Liver (tissue), 9 donors: ENCODE measurements around the gene MPP1. TPM values are rescaled to one million over a fixed set of nuclear protein-coding genes. Genes with fewer than 3 reads are reported as not detected.
A peak's percentile ranks its signal among the peaks of the same experiment; 100 is the strongest.

Experiments
- DNase-seq: peaks from one replicate; pipeline ENCODE4 v3.0.0-alpha.2; 2017; ENCODE audit warnings: low spot score
- H3K27ac ChIP-seq, 2 donors: one replicate each; pipeline ENCODE4 v1.7.0; 2013; ENCODE audit warnings: inconsistent platforms in 2 of 2, low read length in 2 of 2, control low read depth in 1 of 2, low read depth in 1 of 2, mild to moderate bottlenecking in 1 of 2
- H3K27me3 ChIP-seq, 4 donors: one replicate each; pipeline versions ENCODE4 v1.6.1 to v1.7.0; 2013; ENCODE audit warnings: low read length in 3 of 4, inconsistent platforms in 1 of 4, mild to moderate bottlenecking in 1 of 4, moderate library complexity in 1 of 4; ENCODE audit not compliant: control insufficient read depth in 4 of 4, insufficient read depth in 4 of 4
- H3K36me3 ChIP-seq, 4 donors: one replicate each; pipeline versions ENCODE4 v1.6.1 to v1.7.0; 2013; ENCODE audit warnings: low read length in 3 of 4, mild to moderate bottlenecking in 3 of 4, low read depth in 1 of 4, moderate library complexity in 1 of 4; ENCODE audit not compliant: control insufficient read depth in 4 of 4, insufficient read depth in 3 of 4
- H3K4me1 ChIP-seq, 4 donors: one replicate each; pipeline versions ENCODE4 v1.6.1 to v1.7.0; 2013; ENCODE audit warnings: low read length in 3 of 4, mild to moderate bottlenecking in 3 of 4, moderate library complexity in 1 of 4; ENCODE audit not compliant: control insufficient read depth in 4 of 4, insufficient read depth in 4 of 4
- H3K4me3 ChIP-seq, 3 donors: one replicate each; pipeline versions ENCODE4 v1.6.1 to v1.7.0; 2013; ENCODE audit warnings: low read length in 3 of 3, control low read depth in 1 of 3, low read depth in 1 of 3, mild to moderate bottlenecking in 1 of 3
- H3K9ac ChIP-seq, 2 donors: one replicate each; pipeline ENCODE4 v1.7.0; 2013; ENCODE audit warnings: low read length in 2 of 2, mild to moderate bottlenecking in 2 of 2, moderate library complexity in 2 of 2, control low read depth in 1 of 2, low read depth in 1 of 2
- H3K9me3 ChIP-seq, 4 donors: one replicate each; pipeline versions ENCODE4 v1.6.1 to v1.7.0; 2013; ENCODE audit warnings: low read length in 3 of 4; ENCODE audit not compliant: control insufficient read depth in 4 of 4
- EGR1 ChIP-seq, 2 donors: IDR thresholded peaks; 2 replicates each; pipeline ENCODE4 v1.6.1; 2016 to 2018; ENCODE audit warnings: antibody characterized with exemption in 2 of 2, low read depth in 2 of 2
- FOXA1 ChIP-seq: IDR thresholded peaks from 2 replicates; pipeline ENCODE4 v1.6.1; 2016; ENCODE audit warnings: antibody characterized with exemption
- FOXA2 ChIP-seq: IDR thresholded peaks from 2 replicates; pipeline ENCODE4 v1.6.1; 2016; ENCODE audit warnings: antibody characterized with exemption
- HNF4A ChIP-seq, 2 donors: conservative IDR thresholded peaks; 2 replicates each; pipeline ENCODE4 v1.6.1; 2016; ENCODE audit warnings: antibody characterized with exemption in 2 of 2, mild to moderate bottlenecking in 2 of 2
- HNF4G ChIP-seq: IDR thresholded peaks from 2 replicates; pipeline ENCODE4 v1.6.1; 2016; ENCODE audit warnings: antibody characterized with exemption
- JUND ChIP-seq, 2 donors: IDR thresholded peaks; 2 replicates each; pipeline ENCODE4 v1.6.1; 2016; ENCODE audit warnings: antibody characterized with exemption in 2 of 2
- NR2F2 ChIP-seq: IDR thresholded peaks from 2 replicates; pipeline ENCODE4 v1.6.1; 2016; ENCODE audit warnings: antibody characterized with exemption
- RAD21 ChIP-seq, 2 donors: IDR thresholded peaks; 2 replicates each; pipeline ENCODE4 v1.6.1; 2016; ENCODE audit warnings: antibody characterized with exemption in 2 of 2, mild to moderate bottlenecking in 2 of 2
- WGBS: extraction: QIAGEN DNeasy Blood & Tissue Kit; methylation state at CpG from one replicate; pipeline ENCODE4 v1.1.7; 2013; 5-methylcytosine and 5-hydroxymethylcytosine counted together
- polyA plus RNA-seq, 2 donors: library from polyadenylated mRNA; stranded (reverse) in 1 of 2; unstranded in 1 of 2; fragments of 200-250 nt in 1 of 2; fragments of >200 nt in 1 of 2; fragmentation: Nextera tagmentation in 1 of 2; extraction: Ambion mirVana in 1 of 2; gene quantifications; one replicate each; pipeline versions ENCODE4 v1.2.1 to v1.2.3, GENCODE V29; 2013 to 2015
- total RNA-seq, 2 donors: library from RNA; depleted of rRNA; stranded (reverse); fragments of >200 nt; gene quantifications; one replicate each; pipeline ENCODE4 v1.2.3, GENCODE V29; 2014
- TF ChIP-seq, protein P1 (sequence below): fragments of 150-350 bp; IDR thresholded peaks from 2 replicates; pipeline ENCODE4 v1.5.1; 2017; ENCODE audit warnings: improper control_type of control experiment, low read depth, low read length; ENCODE audit not compliant: missing input control
- TF ChIP-seq, protein P2 (sequence below): IDR thresholded peaks from 2 replicates; pipeline ENCODE4 v1.6.1; 2016; ENCODE audit warnings: antibody characterized with exemption, mild to moderate bottlenecking
- TF ChIP-seq, protein P3 (sequence below): IDR thresholded peaks from 2 replicates; pipeline ENCODE4 v1.6.1; 2016; ENCODE audit warnings: antibody characterized with exemption
- donor health status: healthy.
- donor health status: healthy.
- donor health status: healthy.
- donor health status: healthy.
- donor health status: healthy.

MPP1 gene
- total and polyA plus RNA-seq, 4 donors, result 13.8 to 168 (median 23.4) TPM

DNA sequence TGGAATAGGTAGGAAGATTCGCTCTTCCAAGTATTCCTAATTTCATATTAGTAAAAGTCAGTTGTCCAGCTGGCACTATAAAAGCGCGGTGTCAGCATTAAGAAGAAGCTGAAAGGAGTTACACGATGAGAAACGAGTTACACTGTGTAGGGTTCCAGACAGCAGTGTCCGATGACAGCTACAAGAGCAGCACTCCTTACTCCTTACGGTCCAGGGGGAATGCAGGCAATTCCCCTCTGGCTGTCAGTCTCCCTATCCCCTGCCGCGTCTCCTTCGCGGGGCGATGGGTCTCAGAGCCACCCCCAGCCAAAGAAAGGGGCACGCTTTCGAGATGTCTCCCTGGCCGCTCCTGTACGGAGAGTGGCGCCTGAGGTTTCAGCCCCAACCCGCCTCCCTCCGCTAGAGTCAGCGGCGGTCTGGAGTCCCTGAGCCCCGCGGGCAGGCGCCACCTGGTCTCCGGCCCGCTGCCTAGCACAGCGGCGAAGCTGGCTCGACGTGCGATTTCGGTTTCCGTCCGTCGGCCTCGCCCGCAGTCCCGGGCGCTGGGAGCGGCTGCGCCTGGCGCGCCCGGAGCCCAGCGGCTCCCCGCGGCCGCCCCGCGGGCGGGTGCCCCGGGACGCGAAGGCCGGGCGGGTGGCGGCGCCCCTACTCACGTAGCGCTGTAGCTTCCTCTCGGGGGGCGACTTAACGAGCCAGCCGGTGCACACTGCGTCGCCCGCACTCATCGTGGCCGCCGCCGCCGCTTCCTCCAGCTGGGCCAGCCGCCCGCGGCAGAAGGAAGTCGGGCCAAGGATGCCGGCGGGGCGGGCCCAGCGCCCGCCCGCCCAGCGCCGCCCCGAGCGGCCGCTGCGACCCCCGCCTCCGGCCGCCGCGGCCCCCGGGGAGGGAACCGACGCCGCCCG lies 54.7 kb downstream of the MPP1 start, which contains the start of gene GAB3:
Gene GAB3, minus strand, starts transcription at position 777 of the 902 bp plus-strand sequence. Its CDS starts 52 bp downstream, at position 725.
- Histone ChIP-seq H3K27me3 (peaks cover 0 to 7% (median 0%) of the 10 kb centered on the region in 4 donors), H3K9ac (no peak within 1 kb of the TSS), H3K27ac (peak within 1 kb of the TSS; percentile 43 to 60), H3K4me3 (peak within 1 kb of the TSS in 2 of 3 donors; percentile 48 to 49), H3K9me3 (peaks cover 0 to 3% (median 0%) of the 10 kb centered on the region in 4 donors), H3K36me3 (no peaks in the 10 kb centered on the region), H3K4me1 (peaks cover 0 to 5% (median 1%) of the 10 kb centered on the region in 4 donors)
- TF ChIP-seq HNF4G, result no peak
- TF ChIP-seq FOXA1, result no peak
- peak; percentile 46 for DNase-seq
- 2% methylated on average over 86 of the region's 98 CpGs for WGBS

DNA sequence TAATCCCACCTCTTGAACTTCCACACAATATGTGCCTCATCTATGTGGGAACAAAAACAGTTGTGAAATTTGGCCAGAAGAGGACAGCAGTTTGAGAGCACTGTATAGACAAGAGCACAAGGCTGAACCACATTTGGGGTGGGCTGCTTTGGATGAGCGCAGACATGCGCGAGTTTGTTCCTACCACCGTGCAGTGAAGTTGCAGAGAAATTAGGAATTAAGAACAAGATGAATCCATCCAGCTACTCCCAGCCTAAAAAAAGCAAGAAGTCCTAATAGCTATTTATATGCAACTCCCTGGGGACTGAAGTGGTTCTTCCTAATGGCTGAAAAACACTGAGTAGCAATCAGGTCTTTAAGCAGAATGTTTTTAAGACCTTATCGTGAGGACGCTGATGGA lies 55.4 kb downstream of the MPP1 start:
- H3K9ac ChIP-seq, result no peak overlapping the region
- no peaks in the 10 kb centered on the region for H3K36me3 ChIP-seq
- peak overlapping the region in 1 of 2 donors; percentile 60 for H3K27ac ChIP-seq
- WGBS, result 17% methylated on average over 6 of the region's 6 CpGs
- no peak for DNase-seq
- peaks cover 0 to 3% (median 0%) of the 10 kb centered on the region in 4 donors for H3K9me3 ChIP-seq
- peak overlapping the region in 1 of 3 donors; percentile 48 for H3K4me3 ChIP-seq
- H3K4me1 ChIP-seq, result peaks cover 0 to 5% (median 1%) of the 10 kb centered on the region in 4 donors
- H3K27me3 ChIP-seq, result peaks cover 0 to 7% (median 0%) of the 10 kb centered on the region in 4 donors
- TF ChIP-seq EGR1 (IDR thresholded peaks at IDR 0.05; ENCODE audit: low read depth in 2 of 2) (no peak), FOXA2 (no peak), JUND (IDR thresholded peaks at IDR 0.05) (no peak), FOXA1 (no peak), NR2F2 (no peak), RAD21 (IDR thresholded peaks at IDR 0.05) (no peak), HNF4A (conservative IDR thresholded peaks at IDR 0.05) (no peak)
- TF ChIP-seq, protein P1, sequence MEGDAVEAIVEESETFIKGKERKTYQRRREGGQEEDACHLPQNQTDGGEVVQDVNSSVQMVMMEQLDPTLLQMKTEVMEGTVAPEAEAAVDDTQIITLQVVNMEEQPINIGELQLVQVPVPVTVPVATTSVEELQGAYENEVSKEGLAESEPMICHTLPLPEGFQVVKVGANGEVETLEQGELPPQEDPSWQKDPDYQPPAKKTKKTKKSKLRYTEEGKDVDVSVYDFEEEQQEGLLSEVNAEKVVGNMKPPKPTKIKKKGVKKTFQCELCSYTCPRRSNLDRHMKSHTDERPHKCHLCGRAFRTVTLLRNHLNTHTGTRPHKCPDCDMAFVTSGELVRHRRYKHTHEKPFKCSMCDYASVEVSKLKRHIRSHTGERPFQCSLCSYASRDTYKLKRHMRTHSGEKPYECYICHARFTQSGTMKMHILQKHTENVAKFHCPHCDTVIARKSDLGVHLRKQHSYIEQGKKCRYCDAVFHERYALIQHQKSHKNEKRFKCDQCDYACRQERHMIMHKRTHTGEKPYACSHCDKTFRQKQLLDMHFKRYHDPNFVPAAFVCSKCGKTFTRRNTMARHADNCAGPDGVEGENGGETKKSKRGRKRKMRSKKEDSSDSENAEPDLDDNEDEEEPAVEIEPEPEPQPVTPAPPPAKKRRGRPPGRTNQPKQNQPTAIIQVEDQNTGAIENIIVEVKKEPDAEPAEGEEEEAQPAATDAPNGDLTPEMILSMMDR, result no peak
- TF ChIP-seq, protein P2, sequence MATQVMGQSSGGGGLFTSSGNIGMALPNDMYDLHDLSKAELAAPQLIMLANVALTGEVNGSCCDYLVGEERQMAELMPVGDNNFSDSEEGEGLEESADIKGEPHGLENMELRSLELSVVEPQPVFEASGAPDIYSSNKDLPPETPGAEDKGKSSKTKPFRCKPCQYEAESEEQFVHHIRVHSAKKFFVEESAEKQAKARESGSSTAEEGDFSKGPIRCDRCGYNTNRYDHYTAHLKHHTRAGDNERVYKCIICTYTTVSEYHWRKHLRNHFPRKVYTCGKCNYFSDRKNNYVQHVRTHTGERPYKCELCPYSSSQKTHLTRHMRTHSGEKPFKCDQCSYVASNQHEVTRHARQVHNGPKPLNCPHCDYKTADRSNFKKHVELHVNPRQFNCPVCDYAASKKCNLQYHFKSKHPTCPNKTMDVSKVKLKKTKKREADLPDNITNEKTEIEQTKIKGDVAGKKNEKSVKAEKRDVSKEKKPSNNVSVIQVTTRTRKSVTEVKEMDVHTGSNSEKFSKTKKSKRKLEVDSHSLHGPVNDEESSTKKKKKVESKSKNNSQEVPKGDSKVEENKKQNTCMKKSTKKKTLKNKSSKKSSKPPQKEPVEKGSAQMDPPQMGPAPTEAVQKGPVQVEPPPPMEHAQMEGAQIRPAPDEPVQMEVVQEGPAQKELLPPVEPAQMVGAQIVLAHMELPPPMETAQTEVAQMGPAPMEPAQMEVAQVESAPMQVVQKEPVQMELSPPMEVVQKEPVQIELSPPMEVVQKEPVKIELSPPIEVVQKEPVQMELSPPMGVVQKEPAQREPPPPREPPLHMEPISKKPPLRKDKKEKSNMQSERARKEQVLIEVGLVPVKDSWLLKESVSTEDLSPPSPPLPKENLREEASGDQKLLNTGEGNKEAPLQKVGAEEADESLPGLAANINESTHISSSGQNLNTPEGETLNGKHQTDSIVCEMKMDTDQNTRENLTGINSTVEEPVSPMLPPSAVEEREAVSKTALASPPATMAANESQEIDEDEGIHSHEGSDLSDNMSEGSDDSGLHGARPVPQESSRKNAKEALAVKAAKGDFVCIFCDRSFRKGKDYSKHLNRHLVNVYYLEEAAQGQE, result no peak
- TF ChIP-seq, protein P3, sequence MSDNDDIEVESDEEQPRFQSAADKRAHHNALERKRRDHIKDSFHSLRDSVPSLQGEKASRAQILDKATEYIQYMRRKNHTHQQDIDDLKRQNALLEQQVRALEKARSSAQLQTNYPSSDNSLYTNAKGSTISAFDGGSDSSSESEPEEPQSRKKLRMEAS, result no peak
